KMS-11 (cell line): ENCODE measurements around the gene IMMP2L.

Experiments used
- H2AFZ ChIP-seq: fragments of 200-600 bp; sonication (generic); 2 replicates; pipeline ENCODE4 v1.6.1; 2016; ENCODE audit warnings: antibody characterized with exemption, mixed run types, low read depth
- H3K27ac ChIP-seq: fragments of 200-600 bp; sonication (generic); 2 replicates; pipeline ENCODE4 v1.6.1; 2016; ENCODE audit warnings: mild to moderate bottlenecking, mixed run types
- H3K27me3 ChIP-seq: fragments of 200-600 bp; sonication (generic); 2 replicates; pipeline ENCODE4 v1.6.1; 2017; ENCODE audit warnings: mild to moderate bottlenecking, low read depth, mixed run types, moderate library complexity; ENCODE audit not compliant: insufficient read depth
- H3K36me3 ChIP-seq: fragments of 200-600 bp; sonication (generic); 2 replicates; pipeline ENCODE4 v1.6.1; 2017; ENCODE audit warnings: mild to moderate bottlenecking, mixed run types; ENCODE audit not compliant: insufficient read depth
- H3K4me1 ChIP-seq: fragments of 200-600 bp; sonication (generic); 2 replicates; pipeline ENCODE4 v1.6.1; 2016; ENCODE audit warnings: mild to moderate bottlenecking, low read depth, mixed run types; ENCODE audit not compliant: poor library complexity, severe bottlenecking
- H3K4me2 ChIP-seq: fragments of 200-600 bp; sonication (generic); 2 replicates; pipeline ENCODE4 v1.7.0; 2016; ENCODE audit warnings: mild to moderate bottlenecking, mixed run types
- H3K4me3 ChIP-seq: fragments of 200-600 bp; sonication (generic); IDR thresholded peaks from 2 replicates; pipeline ENCODE4 v1.6.1; 2017; ENCODE audit warnings: low read depth, low read length, mixed read lengths; ENCODE audit not compliant: insufficient read depth
- H3K79me2 ChIP-seq: fragments of 200-600 bp; sonication (generic); 2 replicates; pipeline ENCODE4 v1.6.1; 2016; ENCODE audit warnings: low read depth, mixed run types; ENCODE audit not compliant: insufficient read depth
- H3K9ac ChIP-seq: fragments of 200-600 bp; sonication (generic); 2 replicates; pipeline ENCODE4 v1.6.1; 2016; ENCODE audit warnings: mild to moderate bottlenecking, mixed run types
- H4K20me1 ChIP-seq: fragments of 200-600 bp; sonication (generic); 2 replicates; pipeline ENCODE4 v1.6.1; 2016; ENCODE audit warnings: mild to moderate bottlenecking, mixed run types; ENCODE audit not compliant: insufficient read depth
- TF ChIP-seq, protein P1 (sequence below): fragments of 200-600 bp; sonication (generic); conservative IDR thresholded peaks from 2 replicates; pipeline ENCODE4 v1.6.1; 2017; ENCODE audit warnings: low read depth, mild to moderate bottlenecking, antibody characterized with exemption, low read length, moderate library complexity, mixed read lengths

IMMP2L gene

DNA sequence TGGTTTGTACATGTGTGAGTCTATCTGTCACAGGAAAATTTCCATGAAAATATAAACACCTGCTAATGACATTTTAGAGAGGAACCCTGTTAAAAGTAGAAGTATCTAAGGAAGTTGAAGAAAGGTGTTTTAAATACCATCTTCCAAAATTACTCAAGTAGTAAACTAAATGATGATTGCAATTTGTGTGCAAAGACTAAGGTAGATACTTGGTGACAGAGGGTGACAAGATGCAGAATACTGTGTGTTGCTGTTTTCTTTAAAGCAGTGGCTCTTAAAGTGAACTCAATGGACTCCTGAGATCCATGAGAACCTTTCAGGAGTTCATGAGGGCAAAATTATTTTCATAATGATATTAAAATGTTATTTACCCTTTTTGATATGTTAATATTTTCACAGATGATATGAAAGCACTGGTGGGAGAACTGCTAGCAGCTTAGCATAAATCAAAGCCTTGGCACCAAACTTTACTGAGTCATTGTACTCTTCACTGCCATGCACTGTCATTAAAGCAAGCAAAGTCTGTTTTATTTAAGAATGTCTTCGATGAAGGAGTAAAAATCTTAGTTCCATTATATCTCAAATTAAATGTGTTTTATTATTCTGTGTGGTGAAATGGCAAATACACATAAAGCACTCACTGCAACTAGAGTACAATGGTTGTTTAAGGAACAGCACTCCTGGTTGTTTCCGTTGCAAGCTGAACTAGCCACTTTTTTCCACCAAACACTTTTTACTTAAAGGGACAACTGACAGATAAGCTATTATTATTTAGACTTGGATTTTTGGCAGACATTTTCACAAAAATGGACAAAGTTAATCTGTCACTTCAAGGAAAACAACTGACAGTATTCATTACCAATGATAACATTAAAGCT is 337.7 kb downstream of the IMMP2L start:
- no peak overlapping the region for H3K9ac ChIP-seq
- H3K4me1 ChIP-seq, result no peaks in the 10 kb centered on the region
- no peak overlapping the region for H3K4me2 ChIP-seq
- no peak overlapping the region for H2AFZ ChIP-seq
- H3K27me3 ChIP-seq, result no peaks in the 10 kb centered on the region
- no peak overlapping the region for H3K27ac ChIP-seq
- no peaks in the 10 kb centered on the region for H4K20me1 ChIP-seq
- H3K79me2 ChIP-seq, result no peaks in the 10 kb centered on the region
- no peak overlapping the region for H3K4me3 ChIP-seq
- TF ChIP-seq, protein P1, sequence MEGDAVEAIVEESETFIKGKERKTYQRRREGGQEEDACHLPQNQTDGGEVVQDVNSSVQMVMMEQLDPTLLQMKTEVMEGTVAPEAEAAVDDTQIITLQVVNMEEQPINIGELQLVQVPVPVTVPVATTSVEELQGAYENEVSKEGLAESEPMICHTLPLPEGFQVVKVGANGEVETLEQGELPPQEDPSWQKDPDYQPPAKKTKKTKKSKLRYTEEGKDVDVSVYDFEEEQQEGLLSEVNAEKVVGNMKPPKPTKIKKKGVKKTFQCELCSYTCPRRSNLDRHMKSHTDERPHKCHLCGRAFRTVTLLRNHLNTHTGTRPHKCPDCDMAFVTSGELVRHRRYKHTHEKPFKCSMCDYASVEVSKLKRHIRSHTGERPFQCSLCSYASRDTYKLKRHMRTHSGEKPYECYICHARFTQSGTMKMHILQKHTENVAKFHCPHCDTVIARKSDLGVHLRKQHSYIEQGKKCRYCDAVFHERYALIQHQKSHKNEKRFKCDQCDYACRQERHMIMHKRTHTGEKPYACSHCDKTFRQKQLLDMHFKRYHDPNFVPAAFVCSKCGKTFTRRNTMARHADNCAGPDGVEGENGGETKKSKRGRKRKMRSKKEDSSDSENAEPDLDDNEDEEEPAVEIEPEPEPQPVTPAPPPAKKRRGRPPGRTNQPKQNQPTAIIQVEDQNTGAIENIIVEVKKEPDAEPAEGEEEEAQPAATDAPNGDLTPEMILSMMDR, result no peak
- H3K36me3 ChIP-seq, result no peaks in the 10 kb centered on the region

DNA sequence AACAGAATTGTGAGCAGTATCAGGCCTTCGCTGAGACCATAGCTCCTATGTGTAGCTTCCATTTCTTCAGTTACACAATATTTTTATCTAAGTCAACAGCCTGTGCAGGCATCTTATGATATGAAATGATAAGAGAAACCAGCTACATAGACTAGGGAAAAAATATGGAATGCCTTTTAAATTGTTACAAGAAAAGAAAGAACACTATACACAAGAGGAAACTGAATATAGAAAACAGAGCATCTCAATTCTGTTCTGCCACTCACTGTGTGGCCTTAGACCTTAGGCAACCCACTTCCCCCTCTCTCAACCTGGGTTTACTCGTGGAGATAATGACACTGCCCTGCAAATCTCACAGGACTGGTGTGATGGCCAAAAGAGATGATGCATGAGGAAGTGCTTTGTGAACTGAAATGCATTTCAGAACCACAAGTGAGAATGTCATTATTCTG is 338.5 kb downstream of the IMMP2L start:
- no peak overlapping the region for H2AFZ ChIP-seq
- no peaks in the 10 kb centered on the region for H3K79me2 ChIP-seq
- H3K9ac ChIP-seq, result no peak overlapping the region
- no peaks in the 10 kb centered on the region for H3K4me1 ChIP-seq
- H3K36me3 ChIP-seq, result no peaks in the 10 kb centered on the region
- H4K20me1 ChIP-seq, result no peaks in the 10 kb centered on the region
- no peak overlapping the region for H3K4me2 ChIP-seq
- no peaks in the 10 kb centered on the region for H3K27me3 ChIP-seq
- TF ChIP-seq, protein P1, result no peak
- H3K27ac ChIP-seq, result no peak overlapping the region
- H3K4me3 ChIP-seq, result no peak overlapping the region

DNA sequence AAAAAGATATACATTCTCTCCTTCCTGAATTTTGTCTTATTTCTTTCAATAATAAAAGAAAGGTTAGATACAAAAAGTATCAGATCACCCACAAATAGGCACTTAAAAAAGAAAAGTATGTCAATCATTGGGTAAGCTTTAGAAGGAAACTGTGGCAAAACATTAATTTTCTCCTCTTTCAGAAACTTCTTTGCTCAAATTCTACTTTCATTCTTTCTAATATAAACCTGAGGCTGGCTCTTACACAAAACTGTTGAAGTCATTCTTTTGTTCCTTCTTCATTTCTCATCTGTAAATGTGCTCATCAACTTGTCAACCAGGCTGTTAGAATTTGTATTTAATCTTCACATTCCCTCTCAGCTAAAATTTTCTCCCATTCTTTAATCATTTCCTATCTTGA is 346.7 kb downstream of the IMMP2L start:
- Histone ChIP-seq H3K27me3 (no peaks in the 10 kb centered on the region), H3K4me3 (no peak overlapping the region), H3K4me1 (no peaks in the 10 kb centered on the region), H4K20me1 (no peaks in the 10 kb centered on the region), H3K27ac (no peak overlapping the region), H3K79me2 (no peaks in the 10 kb centered on the region), H2AFZ (no peak overlapping the region), H3K36me3 (no peaks in the 10 kb centered on the region), H3K9ac (no peak overlapping the region), H3K4me2 (no peak overlapping the region)
- TF ChIP-seq, protein P1, result no peak

DNA sequence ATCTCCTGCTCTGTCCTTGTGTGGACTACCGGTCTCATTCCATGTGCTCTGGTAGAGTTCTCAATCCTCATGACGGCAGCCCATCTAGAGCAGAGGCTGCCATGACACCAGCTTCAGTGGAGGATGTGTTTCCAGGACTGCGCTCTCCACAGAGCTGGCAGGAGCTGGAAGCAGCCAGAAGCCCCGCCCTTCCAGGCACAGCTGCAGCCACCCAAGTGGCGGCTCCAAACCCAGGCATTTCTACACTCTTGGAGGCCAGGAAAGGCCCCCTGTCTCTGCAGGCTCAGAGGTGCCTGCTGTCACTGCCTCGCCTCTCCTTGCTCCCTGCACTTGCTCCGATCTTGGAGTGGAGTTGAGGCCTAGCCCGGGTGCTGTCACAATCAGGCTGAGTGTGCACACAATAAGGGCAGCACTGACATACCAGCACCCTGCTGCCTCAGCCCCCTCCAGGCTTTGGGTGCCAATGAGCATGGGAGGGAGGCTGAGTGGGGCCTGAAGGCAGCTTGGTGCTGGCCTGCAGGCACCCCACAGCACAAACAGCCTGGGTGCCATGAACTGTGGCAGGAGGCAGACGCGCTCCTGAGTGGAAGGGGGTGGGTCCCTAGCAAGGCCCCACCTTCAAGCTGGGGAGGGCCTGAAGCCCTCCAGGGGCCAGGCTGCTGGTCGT is 349.3 kb downstream of the IMMP2L start:
- TF ChIP-seq, protein P1, result no peak
- Histone ChIP-seq H4K20me1 (no peaks in the 10 kb centered on the region), H3K4me1 (no peaks in the 10 kb centered on the region), H3K9ac (no peak overlapping the region), H3K27me3 (no peaks in the 10 kb centered on the region), H3K4me3 (no peak overlapping the region), H3K79me2 (no peaks in the 10 kb centered on the region), H3K36me3 (no peaks in the 10 kb centered on the region), H3K27ac (no peak overlapping the region), H2AFZ (no peak overlapping the region), H3K4me2 (no peak overlapping the region)
